ENCODE measurements around the gene SHC3.

DNA sequence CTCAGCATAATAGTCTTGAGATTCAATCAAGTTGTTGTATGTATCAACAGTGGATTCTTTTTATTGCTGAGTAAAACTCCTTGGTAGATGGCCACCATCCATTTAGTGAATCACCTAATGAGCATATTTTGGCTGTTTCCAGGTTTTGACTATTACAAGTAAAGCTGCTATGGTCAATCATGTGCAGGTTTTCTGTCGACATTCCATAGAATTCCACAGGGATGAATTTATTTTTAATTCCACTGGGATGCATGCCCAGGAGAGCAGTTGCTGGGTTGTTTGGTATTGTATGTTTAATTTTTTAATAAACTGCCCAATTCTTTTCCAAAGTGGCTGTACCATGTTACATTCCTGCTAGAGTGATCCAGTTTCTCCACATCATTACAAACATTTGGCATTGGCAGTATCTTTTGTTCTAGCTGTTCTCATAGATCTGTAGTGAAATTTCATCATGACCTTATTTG is 197.8 kb downstream of the SHC3 start:
- TF ChIP-seq EZH2 (IDR thresholded peaks at IDR 0.05; ENCODE audit: borderline replicate concordance, low read length) (no peak), CTCF (conservative IDR thresholded peaks at IDR 0.05 in 1 of 2, IDR thresholded peaks at IDR 0.05 in 1 of 2; ENCODE audit: extremely low read depth in 1 of 2, insufficient read depth in 1 of 2, low read depth in 1 of 2, low read length in 2 of 2) (no peak)

All from mammary epithelial cell (primary cell).